ENCODE measurements around the gene SLC1A5.
A peak's percentile ranks its signal among the peaks of the same experiment; 100 is the strongest.

GRCh38 chr19:46821512-46822409 is 33.4 kb upstream of the SLC1A5 start:
- TF ChIP-seq POLR2A (IDR thresholded peaks at IDR 0.05; ENCODE audit: low read depth, low read length) (peak; percentile 37; the same call in 1 of the 2 replicates), TAF1 (IDR thresholded peaks at IDR 0.05; ENCODE audit: borderline replicate concordance, low read depth, low read length) (no peak), POLR2AphosphoS5 (IDR thresholded peaks at IDR 0.05; ENCODE audit: low read depth, low read length) (no peak)
